ENCODE data around the gene NCBP2. TPM values are rescaled to one million over a fixed set of nuclear protein-coding genes. Genes with fewer than 3 reads are reported as not detected.

NCBP2 gene
- total and polyA plus RNA-seq, 2 experiments from 2014 or later, result 78.4 to 98.9 TPM

- Histone ChIP-seq H3K4me2 (no peak overlapping the region), H3F3A (replicated peaks; ENCODE audit: low read depth) (no peaks in the 10 kb centered on the region), H3K27ac (ENCODE audit: low read depth) (no peak overlapping the region), H3K79me2 (replicated peaks; ENCODE audit: insufficient read depth) (no peaks in the 10 kb centered on the region), H2AFZ (no peak overlapping the region), H3K4me3 (no peak overlapping the region), H4K20me1 (replicated peaks; ENCODE audit: insufficient read depth) (no peaks in the 10 kb centered on the region), H3K9me2 (ENCODE audit: insufficient read depth) (no peaks in the 10 kb centered on the region), H3K4me1 (ENCODE audit: insufficient read depth) (no peaks in the 10 kb centered on the region), H3K36me3 (ENCODE audit: insufficient read depth) (no peaks in the 10 kb centered on the region), H3K27me3 (ENCODE audit: insufficient read depth) (no peaks in the 10 kb centered on the region)
- Mint-ChIP-seq H3K4me1 (peaks cover 3% of the 10 kb centered on the region; the same call in 1 of the 3 replicates), H3K27ac (no peak overlapping the region), H3K9me3 (no peaks in the 10 kb centered on the region), H3K4me3 (no peak overlapping the region), H3K36me3 (ENCODE audit: low read depth) (no peaks in the 10 kb centered on the region), H3K27me3 (ENCODE audit: insufficient read depth, low read depth, poor library complexity) (peaks cover 3% of the 10 kb centered on the region)
- TF ChIP-seq EZH2phosphoT487 (IDR thresholded peaks at IDR 0.05; ENCODE audit: unreplicated experiment) (no peak), EZH2 (IDR thresholded peaks at IDR 0.05; ENCODE audit: low read depth, unreplicated experiment) (no peak), CREB1 (CRISPR knock-in tag; IDR thresholded peaks at IDR 0.05; ENCODE audit: low read depth) (no peak), REST (IDR thresholded peaks at IDR 0.05; ENCODE audit: unreplicated experiment) (no peak), POLR2AphosphoS5 (IDR thresholded peaks at IDR 0.05; ENCODE audit: low read depth) (no peak), ZNF114 (CRISPR knock-in tag; IDR thresholded peaks at IDR 0.05) (no peak), ETS1 (IDR thresholded peaks at IDR 0.05) (no peak), ZNF462 (CRISPR knock-in tag; IDR thresholded peaks at IDR 0.05) (no peak), STAT1 (IDR thresholded peaks at IDR 0.05; ENCODE audit: unreplicated experiment) (no peak)
- ATAC-seq (no peak), DNase-seq (ENCODE audit: low spot score) (no peak)
These were observed 47.5 kb upstream of the NCBP2 start for GRCh38 chr3:196989721-196990262.

Data from GM23338 (cell line).